ENCODE data around the gene SLC25A20.
A peak's percentile ranks its signal among the peaks of the same experiment; 100 is the strongest.

The SLC25A20 gene

GRCh38 chr3:48897460-48898376, 964 bp downstream of the SLC25A20 start:
- DNase-seq (ENCODE audit: low read depth in 2 of 2): no peak

GRCh38 chr3:48896936-48897335, 1.7 kb downstream of the SLC25A20 start:
- DNase-seq (ENCODE audit: low read depth in 2 of 2): no peak

GRCh38 chr3:48894516-48894915, 4.2 kb downstream of the SLC25A20 start:
- no peak for DNase-seq (ENCODE audit: low read depth in 2 of 2)

- DNase-seq (ENCODE audit: low read depth in 2 of 2): no peak
Observed at GRCh38 chr3:48891606-48892005, 7.1 kb downstream of the SLC25A20 start.

- DNase-seq (ENCODE audit: low read depth in 2 of 2): no peak
Observed at GRCh38 chr3:48885753-48886152, 12.9 kb downstream of the SLC25A20 start.

- DNase-seq (ENCODE audit: low read depth in 2 of 2): no peak
Observed at GRCh38 chr3:48881652-48882114, 17.0 kb downstream of the SLC25A20 start.

- DNase-seq (ENCODE audit: low read depth in 2 of 2): no peak
Observed at GRCh38 chr3:48881006-48881405, 17.7 kb downstream of the SLC25A20 start.

- DNase-seq (ENCODE audit: low read depth in 2 of 2): no peak
Observed at GRCh38 chr3:48879994-48880377, 18.7 kb downstream of the SLC25A20 start.

- no peak for DNase-seq (ENCODE audit: low read depth in 2 of 2)
Observed at GRCh38 chr3:48879307-48879993, 19.2 kb downstream of the SLC25A20 start.

GRCh38 chr3:48877671-48878070, 21.0 kb downstream of the SLC25A20 start:
- DNase-seq (ENCODE audit: low read depth in 2 of 2): no peak

GRCh38 chr3:48863122-48863521, 35.6 kb downstream of the SLC25A20 start:
- no peak for DNase-seq (ENCODE audit: low read depth in 2 of 2)

- no peak for DNase-seq (ENCODE audit: low read depth in 2 of 2)
Observed at GRCh38 chr3:48859206-48859605, 39.5 kb downstream of the SLC25A20 start.

GRCh38 chr3:48858709-48859108, 40.0 kb downstream of the SLC25A20 start:
- DNase-seq (ENCODE audit: low read depth in 2 of 2): no peak

GRCh38 chr3:48857641-48858040, 41.0 kb downstream of the SLC25A20 start:
- no peak for DNase-seq (ENCODE audit: low read depth in 2 of 2)

- DNase-seq (ENCODE audit: low read depth in 2 of 2): no peak
Observed at GRCh38 chr3:48856469-48856868, 42.2 kb downstream of the SLC25A20 start.

- DNase-seq (ENCODE audit: low read depth in 2 of 2): no peak
Observed at GRCh38 chr3:48855681-48856447, 42.8 kb downstream of the SLC25A20 start.

- DNase-seq (ENCODE audit: low read depth in 2 of 2): no peak
Observed at GRCh38 chr3:48852151-48852550, 46.5 kb downstream of the SLC25A20 start.

GRCh38 chr3:48851407-48851806, 47.3 kb downstream of the SLC25A20 start:
- DNase-seq (ENCODE audit: low read depth in 2 of 2): no peak

- no peak for DNase-seq (ENCODE audit: low read depth in 2 of 2)
Observed at GRCh38 chr3:48848816-48849515, 49.7 kb downstream of the SLC25A20 start.

GRCh38 chr3:48847504-48848423, 50.9 kb downstream of the SLC25A20 start, which contains the start of gene PRKAR2A:
PRKAR2A (minus strand) TSS chr3:48847874; CDS start chr3:48847596, 278 bp downstream.
- DNase-seq (ENCODE audit: low read depth in 2 of 2): peak; percentile 81 to 82

All from stimulated activated CD8-positive, alpha-beta memory T cell treated with anti-CD3 and anti-CD28 coated beads, Interleukin-15, amount 100 ng/mL, for 48 hours (primary cell).